B cell (primary cell): ENCODE data around the gene IRGQ. TPM values are rescaled to one million over a fixed set of nuclear protein-coding genes. Genes with fewer than 3 reads are reported as not detected.

Experiments used
- ATAC-seq: fragments of 200-7000 bp; cut with Tn5 transposase; one replicate; pipeline ENCODE4 v1.10.0; 2021; ENCODE audit warnings: low read depth, mild to moderate bottlenecking, moderate number of reproducible peaks, moderate library complexity
- CTCF ChIA-PET: fragments of 350-600 bp; sonication (Branson Sonifier 250); formaldehyde crosslinking; loops from one replicate; lab custom pipeline; 2021; ENCODE audit warnings: antibody characterized with exemption, inconsistent platforms; lab: Charles Lee
- POLR2A ChIA-PET: fragments of 350-600 bp; sonication (Branson Sonifier 250); formaldehyde crosslinking; loops from one replicate; lab custom pipeline; 2021; ENCODE audit warnings: antibody characterized with exemption; lab: Charles Lee
- DNase-seq: peaks from one replicate; pipeline ENCODE4 v3.0.0; 2013
- H2AFZ ChIP-seq: 2 replicates; pipeline ENCODE4 v1.6.1; 2012; ENCODE audit warnings: mild to moderate bottlenecking, low read depth, low read length; ENCODE audit not compliant: insufficient read depth, poor library complexity, severe bottlenecking
- H3K27ac ChIP-seq, 2 donors: 1 replicate in 1 of 2; 2 replicates in 1 of 2; pipeline ENCODE4 v1.5.1; 2012 to 2013; ENCODE audit warnings: low read length in 2 of 2, mild to moderate bottlenecking in 2 of 2, moderate library complexity in 1 of 2
- H3K27me3 ChIP-seq, 4 experiments: fragments of 200-600 bp in 1 of 4; sonication (generic) in 1 of 4; replicated peaks in 1 of 4; 1 replicate in 2 of 4; 2 replicates in 2 of 4; pipeline versions ENCODE4 v1.6.1 to v1.7.0; 2013 to 2016; ENCODE audit warnings: low read length in 3 of 4, mild to moderate bottlenecking in 2 of 4, mixed read lengths in 1 of 4, moderate library complexity in 1 of 4; ENCODE audit not compliant: insufficient read depth in 4 of 4, control insufficient read depth in 3 of 4; ENCODE audit errors: control extremely low read depth in 1 of 4
- H3K36me3 ChIP-seq, 2 experiments: replicated peaks in 1 of 2; 1 replicate in 1 of 2; 2 replicates in 1 of 2; pipeline versions ENCODE4 v1.6.1 to v1.7.1; 2013; ENCODE audit warnings: low read length in 1 of 2; ENCODE audit not compliant: insufficient read depth in 2 of 2, control insufficient read depth in 1 of 2; ENCODE audit errors: control extremely low read depth in 1 of 2, extremely low read depth in 1 of 2
- H3K4me1 ChIP-seq, 2 donors: fragments of 200-600 bp in 1 of 2; sonication (generic) in 1 of 2; 1 replicate in 1 of 2; 2 replicates in 1 of 2; pipeline versions ENCODE4 v1.5.1 to v1.6.1; 2013 to 2017; ENCODE audit warnings: low read length in 2 of 2; ENCODE audit not compliant: control insufficient read depth in 2 of 2, insufficient read depth in 2 of 2
- H3K4me2 ChIP-seq: replicated peaks from 2 replicates; pipeline ENCODE3; 2012; ENCODE audit warnings: mild to moderate bottlenecking, low read depth, low read length; ENCODE audit not compliant: poor library complexity, severe bottlenecking
- H3K4me3 ChIP-seq, 5 experiments: fragments of 200-600 bp in 1 of 5; sonication (generic) in 1 of 5; 1 replicate in 3 of 5; 2 replicates in 2 of 5; pipeline versions ENCODE4 v1.5.1 to v1.7.0; 2011 to 2016; ENCODE audit warnings: low read length in 4 of 5, mild to moderate bottlenecking in 4 of 5, low read depth in 2 of 5, control low read depth in 1 of 5, moderate library complexity in 1 of 5; ENCODE audit not compliant: insufficient read depth in 1 of 5; ENCODE audit errors: control extremely low read depth in 1 of 5, extremely low read depth in 1 of 5
- H3K79me2 ChIP-seq: fragments of 200-600 bp; sonication (generic); one replicate; pipeline ENCODE4 v1.6.0; 2016; ENCODE audit warnings: low read length; ENCODE audit not compliant: control insufficient read depth, insufficient read depth
- H3K9ac ChIP-seq: fragments of 200-600 bp; sonication (generic); 2 replicates; pipeline ENCODE4 v1.6.1; 2017; ENCODE audit warnings: mild to moderate bottlenecking, low read length, moderate library complexity
- H3K9me3 ChIP-seq, 3 donors: one replicate each; pipeline versions ENCODE4 v1.6.1 to v1.7.1; 2013; ENCODE audit warnings: low read length in 2 of 3; ENCODE audit not compliant: control insufficient read depth in 2 of 3, insufficient read depth in 1 of 3; ENCODE audit errors: control extremely low read depth in 1 of 3
- H4K20me1 ChIP-seq: 2 replicates; pipeline ENCODE4 v1.6.0; 2012; ENCODE audit warnings: mild to moderate bottlenecking, low read length; ENCODE audit not compliant: insufficient read depth, control insufficient read depth, poor library complexity, severe bottlenecking
- H3K27ac Mint-ChIP-seq: one replicate; pipeline ENCODE4 v1.8.0; 2021; ENCODE audit warnings: mixed read lengths
- H3K27me3 Mint-ChIP-seq: one replicate; pipeline ENCODE4 v1.8.0; 2021; ENCODE audit warnings: mixed read lengths
- H3K4me1 Mint-ChIP-seq: one replicate; pipeline ENCODE4 v1.8.0; 2021; ENCODE audit warnings: mixed read lengths
- H3K4me3 Mint-ChIP-seq: one replicate; pipeline ENCODE4 v1.8.0; 2021; ENCODE audit warnings: mixed read lengths
- H3K9me3 Mint-ChIP-seq: one replicate; pipeline ENCODE4 v1.8.0; 2022; ENCODE audit warnings: mixed read lengths; ENCODE audit not compliant: insufficient read depth
- EZH2 ChIP-seq: IDR thresholded peaks from 2 replicates; pipeline ENCODE4 v1.6.1; 2012; ENCODE audit warnings: borderline replicate concordance, low read depth, mild to moderate bottlenecking, moderate library complexity, low read length; ENCODE audit not compliant: insufficient read depth, poor library complexity, severe bottlenecking
- WGBS: methylation state at CpG from one replicate; pipeline ENCODE4 v1.1.5; 2013; ENCODE audit warnings: missing lambda C conversion rate; ENCODE audit not compliant: insufficient coverage; 5-methylcytosine and 5-hydroxymethylcytosine counted together
- intact Hi-C: fragments of 100-400 bp; cut with micrococcal nuclease; formaldehyde crosslinking; loops from one replicate; pipeline ENCODE4 v1.10.0; 2022
- polyA plus RNA-seq: library from polyadenylated mRNA; depleted of rRNA; stranded (reverse); fragments of >200 nt; gene quantifications from 2 replicates; pipeline ENCODE4 v1.2.3, GENCODE V29; 2012
- total RNA-seq, 2 donors: library from RNA; stranded (reverse); fragments of 120-200 nt in 1 of 2; gene quantifications; 1 replicate in 1 of 2; 2 replicates in 1 of 2; pipeline versions ENCODE4 v1.2.3 to v1.2.4, GENCODE V29; 2013 to 2022
- TF ChIP-seq, protein P1 (sequence below): fragments of 200-600 bp; IDR thresholded peaks from one replicate; pipeline ENCODE4 v1.8.0; 2022; ENCODE audit warnings: antibody characterized with exemption, mild to moderate bottlenecking

IRGQ gene
- total and polyA plus RNA-seq, 2 donors (not counting 1 experiment from before 2014, with no cell fraction given), result 20.3 to 22.6 TPM

DNA sequence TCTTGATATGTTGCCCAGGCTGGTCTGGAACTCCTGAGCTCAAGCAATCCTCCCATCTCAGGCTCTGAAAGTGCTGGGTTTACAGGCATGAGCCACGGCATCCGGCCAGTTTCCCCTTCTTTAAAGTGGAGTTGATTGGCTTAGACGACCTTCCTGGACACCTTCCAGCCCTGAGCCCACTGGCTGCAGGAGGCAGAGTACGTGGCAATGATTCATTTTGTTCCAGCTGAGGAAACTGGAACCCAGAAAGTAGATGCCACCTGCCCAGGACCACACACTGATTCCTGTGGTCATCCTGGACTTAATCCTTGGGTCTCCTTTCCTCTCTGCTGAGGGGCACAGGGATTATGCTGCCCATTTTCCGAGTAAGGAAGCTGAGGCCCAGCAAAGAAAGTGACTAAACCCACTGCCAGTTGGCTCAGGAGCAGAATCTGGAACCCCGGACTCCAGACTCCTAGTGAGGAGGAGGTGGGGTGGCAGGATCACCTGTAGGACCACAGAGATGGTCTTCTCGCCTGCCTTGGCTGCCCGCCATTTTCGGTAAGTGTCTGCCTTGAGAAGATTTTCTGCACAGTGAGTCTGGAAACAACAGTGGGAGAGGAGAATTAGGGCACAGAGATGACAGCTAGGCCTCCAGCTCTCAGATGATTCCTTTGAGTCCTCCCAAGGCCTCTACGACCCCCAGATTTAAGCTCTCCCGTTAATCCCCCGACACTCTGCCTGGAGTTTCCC lies 21.3 kb downstream of the IRGQ start:
- peak overlapping the region; percentile 74 to 89 for H3K27ac ChIP-seq
- H3K4me1 Mint-ChIP-seq, result peaks cover 43% of the 10 kb centered on the region
- intact Hi-C loops, result loop anchor here (1.0 kb wide), 5 partner anchors 11 to 208 kb away; partner anchors contain the start of genes IRGQ, ZNF428, ZNF575 and ZNF576
- ATAC-seq, result no peak
- peaks cover 41% of the 10 kb centered on the region for H3K79me2 ChIP-seq
- H3K9ac ChIP-seq, result peak overlapping the region; percentile 84
- no peaks in the 10 kb centered on the region for H3K27me3 Mint-ChIP-seq
- peaks cover 11 to 28% of the 10 kb centered on the region in 2 donors for H3K4me1 ChIP-seq
- peak overlapping the region; percentile 84 for H3K4me2 ChIP-seq
- H3K27me3 ChIP-seq, result no peaks in the 10 kb centered on the region
- ChIA-PET POLR2A (interaction anchor here (0.6 to 3.3 kb wide), 4 partner anchors 22 to 1175 kb away, joined by 3 to 15 read pairs (median 6); partner anchors contain the start of genes IRGQ, ZNF575 and ZNF576), CTCF (interaction anchor here (0.7 to 3.2 kb wide), 10 partner anchors 9 to 235 kb away, joined by 3 to 21 read pairs (median 5); partner anchors contain the start of genes IRGQ and ZNF576)
- no peaks in the 10 kb centered on the region for H3K9me3 Mint-ChIP-seq
- DNase-seq, result no peak
- H3K36me3 ChIP-seq, result peaks cover 0 to 10% of the 10 kb centered on the region in 2 experiments
- H4K20me1 ChIP-seq, result peaks cover 5% of the 10 kb centered on the region
- H2AFZ ChIP-seq, result peak overlapping the region; percentile 81
- TF ChIP-seq, protein P1, sequence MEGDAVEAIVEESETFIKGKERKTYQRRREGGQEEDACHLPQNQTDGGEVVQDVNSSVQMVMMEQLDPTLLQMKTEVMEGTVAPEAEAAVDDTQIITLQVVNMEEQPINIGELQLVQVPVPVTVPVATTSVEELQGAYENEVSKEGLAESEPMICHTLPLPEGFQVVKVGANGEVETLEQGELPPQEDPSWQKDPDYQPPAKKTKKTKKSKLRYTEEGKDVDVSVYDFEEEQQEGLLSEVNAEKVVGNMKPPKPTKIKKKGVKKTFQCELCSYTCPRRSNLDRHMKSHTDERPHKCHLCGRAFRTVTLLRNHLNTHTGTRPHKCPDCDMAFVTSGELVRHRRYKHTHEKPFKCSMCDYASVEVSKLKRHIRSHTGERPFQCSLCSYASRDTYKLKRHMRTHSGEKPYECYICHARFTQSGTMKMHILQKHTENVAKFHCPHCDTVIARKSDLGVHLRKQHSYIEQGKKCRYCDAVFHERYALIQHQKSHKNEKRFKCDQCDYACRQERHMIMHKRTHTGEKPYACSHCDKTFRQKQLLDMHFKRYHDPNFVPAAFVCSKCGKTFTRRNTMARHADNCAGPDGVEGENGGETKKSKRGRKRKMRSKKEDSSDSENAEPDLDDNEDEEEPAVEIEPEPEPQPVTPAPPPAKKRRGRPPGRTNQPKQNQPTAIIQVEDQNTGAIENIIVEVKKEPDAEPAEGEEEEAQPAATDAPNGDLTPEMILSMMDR, result no peak
- TF ChIP-seq EZH2, result no peak
- no peaks in the 10 kb centered on the region for H3K9me3 ChIP-seq
- peak overlapping the region; percentile 92 for H3K27ac Mint-ChIP-seq
- H3K4me3 Mint-ChIP-seq, result peak overlapping the region; percentile 97
- peak overlapping the region; percentile 67 to 98 (median 82) for H3K4me3 ChIP-seq
- WGBS, result 46% methylated on average over 10 of the region's 12 CpGs

DNA sequence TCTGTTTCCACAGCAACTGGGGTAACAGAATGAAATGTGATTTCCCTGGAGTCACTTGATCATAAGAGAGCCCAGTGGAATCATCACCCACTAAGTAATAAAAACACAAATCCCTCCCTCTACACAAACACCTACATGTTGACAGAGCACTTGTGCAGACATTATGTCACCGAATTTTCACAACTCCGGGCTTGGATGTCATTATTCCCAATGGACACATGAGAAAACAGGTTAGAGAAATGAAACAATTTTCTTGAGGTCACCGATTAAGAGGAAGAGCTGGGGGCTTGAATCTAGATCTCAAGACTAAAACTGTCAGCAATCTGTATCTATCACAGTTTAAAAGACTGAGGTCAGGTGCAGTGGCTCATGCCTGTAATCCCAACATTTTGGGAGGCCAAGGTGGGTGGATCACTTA lies 23.8 kb downstream of the IRGQ start:
- Histone ChIP-seq H3K4me2 (no peak overlapping the region), H3K4me3 (no peak overlapping the region), H3K79me2 (peaks cover 41% of the 10 kb centered on the region), H3K27me3 (no peaks in the 10 kb centered on the region), H3K9ac (no peak overlapping the region), H3K36me3 (peaks cover 0 to 10% of the 10 kb centered on the region in 2 experiments), H3K9me3 (no peaks in the 10 kb centered on the region), H2AFZ (no peak overlapping the region), H3K4me1 (peaks cover 11 to 27% of the 10 kb centered on the region in 2 donors), H4K20me1 (peaks cover 5% of the 10 kb centered on the region), H3K27ac (peak overlapping the region in 1 of 2 donors; percentile 51)
- Mint-ChIP-seq H3K4me3 (no peak overlapping the region), H3K27ac (no peak overlapping the region), H3K27me3 (no peaks in the 10 kb centered on the region), H3K4me1 (peaks cover 38% of the 10 kb centered on the region), H3K9me3 (no peaks in the 10 kb centered on the region)
- DNase-seq, result no peak
- ChIA-PET POLR2A (no interaction called here), CTCF (interaction anchor here (1.0 to 1.7 kb wide), 3 partner anchors 9 to 52 kb away, joined by 3 to 7 read pairs (median 5); no protein-coding TSS in a partner anchor)
- no peak for ATAC-seq
- intact Hi-C loops, result no loop called here
- WGBS, result 100% methylated on average over 2 of the region's 3 CpGs
- no peak for TF ChIP-seq EZH2
- TF ChIP-seq, protein P1, result no peak
